Measurements from ENCODE around the gene NEAT1. TPM values are rescaled to one million over a fixed set of nuclear protein-coding genes. Genes with fewer than 3 reads are reported as not detected.
A peak's percentile ranks its signal among the peaks of the same experiment; 100 is the strongest.

Gene NEAT1
- total and polyA plus RNA-seq, 8 donors: 106 to 1,441 (median 149) TPM

DNA sequence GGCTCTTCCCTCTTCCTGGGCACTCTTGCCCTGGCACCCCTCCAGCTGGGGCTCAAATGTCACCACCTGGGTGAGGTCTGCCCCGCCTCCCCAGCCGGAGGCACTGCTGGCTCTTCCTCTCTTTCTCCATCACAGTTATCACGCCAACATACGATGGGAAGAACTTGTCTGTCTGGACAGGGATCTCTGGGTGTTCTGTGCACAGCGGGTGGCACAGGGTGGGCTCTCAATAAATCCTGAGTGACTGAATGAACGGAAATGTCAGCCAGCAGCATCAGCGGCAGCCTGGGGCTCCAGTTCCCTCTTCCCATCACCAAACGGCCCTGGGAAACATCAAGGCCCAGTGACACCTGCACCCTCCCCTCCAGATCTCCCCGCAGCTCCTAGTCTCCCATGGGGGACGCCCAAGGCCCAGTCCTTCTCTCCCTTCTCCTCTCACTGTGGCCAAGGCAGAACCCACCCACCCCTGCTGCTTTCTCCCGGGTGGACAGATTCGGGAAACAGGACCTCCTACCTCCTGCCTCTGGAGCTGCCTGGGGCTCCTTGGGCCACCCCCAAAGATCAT is 39.7 kb upstream of the NEAT1 start:
- ATAC-seq: no peak
- intact Hi-C loops (cut with DNase I): no loop called here

DNA sequence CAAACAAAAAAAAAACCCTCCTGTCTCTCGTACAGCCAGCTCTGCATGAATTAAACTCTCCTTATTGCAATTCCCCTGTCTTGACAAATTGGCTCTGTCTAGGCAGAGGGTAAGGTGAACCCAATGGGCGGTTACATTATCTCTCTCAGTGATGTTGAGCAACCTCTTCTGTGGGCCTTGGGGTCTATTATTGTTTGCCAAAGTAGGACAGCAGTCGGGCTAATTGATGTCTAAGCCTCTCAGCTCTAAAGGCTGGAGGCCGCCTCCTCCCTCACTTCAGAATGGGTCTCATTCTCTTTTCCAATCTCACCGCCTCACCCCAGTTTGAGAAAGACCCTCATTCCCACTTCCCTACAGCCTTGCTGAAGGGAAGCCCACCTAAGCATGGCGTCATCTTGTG is 38.8 kb upstream of the NEAT1 start:
- intact Hi-C loops (cut with DNase I): no loop called here
- H3K27ac ChIP-seq: peak overlapping the region; percentile 98
- H3K4me1 ChIP-seq: peaks cover 42 to 86% of the 10 kb centered on the region in 2 donors

More for the DNA sequence above, 39.7 kb upstream of the NEAT1 start:
- TF ChIP-seq, protein P1, sequence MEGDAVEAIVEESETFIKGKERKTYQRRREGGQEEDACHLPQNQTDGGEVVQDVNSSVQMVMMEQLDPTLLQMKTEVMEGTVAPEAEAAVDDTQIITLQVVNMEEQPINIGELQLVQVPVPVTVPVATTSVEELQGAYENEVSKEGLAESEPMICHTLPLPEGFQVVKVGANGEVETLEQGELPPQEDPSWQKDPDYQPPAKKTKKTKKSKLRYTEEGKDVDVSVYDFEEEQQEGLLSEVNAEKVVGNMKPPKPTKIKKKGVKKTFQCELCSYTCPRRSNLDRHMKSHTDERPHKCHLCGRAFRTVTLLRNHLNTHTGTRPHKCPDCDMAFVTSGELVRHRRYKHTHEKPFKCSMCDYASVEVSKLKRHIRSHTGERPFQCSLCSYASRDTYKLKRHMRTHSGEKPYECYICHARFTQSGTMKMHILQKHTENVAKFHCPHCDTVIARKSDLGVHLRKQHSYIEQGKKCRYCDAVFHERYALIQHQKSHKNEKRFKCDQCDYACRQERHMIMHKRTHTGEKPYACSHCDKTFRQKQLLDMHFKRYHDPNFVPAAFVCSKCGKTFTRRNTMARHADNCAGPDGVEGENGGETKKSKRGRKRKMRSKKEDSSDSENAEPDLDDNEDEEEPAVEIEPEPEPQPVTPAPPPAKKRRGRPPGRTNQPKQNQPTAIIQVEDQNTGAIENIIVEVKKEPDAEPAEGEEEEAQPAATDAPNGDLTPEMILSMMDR (IDR thresholded peaks at IDR 0.05): no peak
- Histone ChIP-seq H3K36me3 (no peaks in the 10 kb centered on the region), H3K4me1 (peaks cover 34 to 82% of the 10 kb centered on the region in 2 donors), H3K9me3 (no peaks in the 10 kb centered on the region), H3K4me3 (peak overlapping the region in 1 of 2 donors; percentile 37), H3K27me3 (no peaks in the 10 kb centered on the region), H3K27ac (peak overlapping the region; percentile 98)
- DNase-seq: peak in 1 of 4 donors; percentile 92

DNA sequence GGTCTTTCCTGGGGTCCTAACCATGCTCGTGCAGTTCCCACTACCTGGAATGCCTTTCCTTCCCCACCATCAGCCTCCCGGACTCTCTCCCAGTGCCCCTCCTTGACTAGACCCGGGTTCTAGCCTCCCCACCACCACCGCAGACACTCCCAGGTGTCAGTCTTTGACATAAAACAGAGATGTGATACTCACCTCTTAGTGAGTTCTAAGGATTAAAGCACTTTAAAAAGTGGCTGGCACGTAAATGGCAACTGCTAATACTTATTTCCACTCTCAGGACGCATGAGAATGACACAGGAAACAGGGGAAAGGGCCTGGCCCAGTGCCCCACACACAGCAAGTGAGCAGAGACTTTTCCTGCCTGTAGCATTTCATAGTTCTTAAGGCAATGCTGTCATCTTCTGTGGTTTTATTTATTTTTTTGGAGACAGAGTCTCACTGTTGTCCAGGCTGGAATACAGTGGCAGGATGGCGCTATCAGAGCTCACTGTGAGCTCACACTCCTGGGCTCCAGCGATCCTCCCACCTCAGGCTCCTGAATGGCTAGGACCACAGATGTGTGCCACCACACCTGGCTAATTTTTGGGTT is 38.2 kb upstream of the NEAT1 start:
- H3K4me1 ChIP-seq: peaks cover 48 to 90% of the 10 kb centered on the region in 2 donors
- H3K27ac ChIP-seq: peak overlapping the region; percentile 98
- no peak overlapping the region for H3K4me3 ChIP-seq
- no peak for ATAC-seq
- DNase-seq: no peak
- TF ChIP-seq, protein P1 (IDR thresholded peaks at IDR 0.05): no peak
- H3K36me3 ChIP-seq: peaks cover 0 to 5% of the 10 kb centered on the region in 2 donors
- H3K9me3 ChIP-seq: no peaks in the 10 kb centered on the region
- no peaks in the 10 kb centered on the region for H3K27me3 ChIP-seq
- intact Hi-C loops (cut with DNase I): no loop called here

More for the DNA sequence above, 38.8 kb upstream of the NEAT1 start:
- Histone ChIP-seq H3K36me3 (no peaks in the 10 kb centered on the region), H3K27me3 (no peaks in the 10 kb centered on the region), H3K4me3 (no peak overlapping the region), H3K9me3 (no peaks in the 10 kb centered on the region)
- no peak for DNase-seq
- no peak for ATAC-seq
- TF ChIP-seq, protein P1 (IDR thresholded peaks at IDR 0.05): no peak

DNA sequence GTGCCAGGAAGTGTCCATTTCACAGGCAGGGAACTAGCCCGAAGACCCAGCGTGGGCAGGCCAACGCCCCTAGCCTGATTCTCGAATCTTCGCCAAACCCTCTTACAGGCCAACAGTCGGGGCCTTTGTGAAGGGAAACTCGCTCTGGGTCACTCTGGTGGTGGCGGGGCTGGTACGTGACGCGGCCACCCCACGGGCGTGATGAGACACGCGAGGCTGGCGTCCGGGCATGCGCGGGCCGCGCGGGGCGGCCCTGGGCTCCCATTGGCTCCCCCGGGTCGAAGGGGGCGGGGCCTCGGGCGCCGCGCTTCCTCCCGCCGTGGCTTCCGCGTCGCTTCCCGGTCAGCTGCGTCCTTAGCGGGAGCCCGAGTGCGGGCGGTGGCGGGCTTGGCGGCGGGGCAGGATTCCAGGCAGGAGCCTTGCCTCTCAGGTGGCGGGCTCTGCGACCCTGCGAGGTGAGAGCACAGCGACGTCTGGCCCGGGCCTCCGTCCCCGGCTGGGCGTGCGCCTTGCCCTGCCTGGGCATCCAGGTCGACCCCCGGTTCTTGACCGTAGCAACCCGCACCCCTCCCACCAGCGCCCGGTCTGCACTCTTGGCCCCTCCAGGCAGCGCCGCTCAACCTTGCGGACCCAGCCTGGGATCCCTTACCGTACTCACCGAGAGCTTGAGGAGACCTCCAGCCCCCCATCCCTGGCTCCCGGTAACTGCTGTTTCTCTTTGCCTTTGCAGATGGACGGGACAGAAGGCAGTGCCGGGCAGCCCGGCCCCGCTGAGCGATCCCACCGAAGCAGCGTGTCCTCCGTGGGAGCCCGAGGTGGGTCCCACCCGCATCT is 36.1 kb upstream of the NEAT1 start, which contains the start of gene FRMD8:
Gene FRMD8, plus strand, starts transcription at position 331 of the 834 bp plus-strand sequence. Its CDS starts 400 bp downstream, at position 731.
- TF ChIP-seq, protein P1 (IDR thresholded peaks at IDR 0.05): no peak

DNA sequence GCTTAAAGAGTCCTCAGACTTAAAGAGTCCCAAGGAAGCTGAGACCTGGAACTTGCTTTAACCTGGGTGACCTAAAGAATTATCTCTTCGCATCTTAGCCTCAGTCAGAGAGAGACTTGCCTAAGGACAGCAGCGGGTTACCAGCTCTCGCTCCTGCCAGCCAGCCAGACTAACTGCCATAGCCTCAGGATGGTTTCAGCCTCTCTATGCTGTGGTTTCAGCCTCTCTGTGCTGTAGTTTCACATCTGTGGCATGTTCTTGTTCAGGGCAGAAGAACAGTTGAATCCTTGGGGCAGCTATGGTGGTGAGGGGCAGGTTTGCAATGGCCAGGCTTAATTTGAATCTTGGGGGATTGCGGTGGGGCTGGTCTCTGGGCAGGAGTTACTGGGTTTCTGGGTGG is 33.9 kb upstream of the NEAT1 start:
- intact Hi-C loops (cut with DNase I): no loop called here
- TF ChIP-seq, protein P1 (IDR thresholded peaks at IDR 0.05): no peak
- peaks cover 0 to 37% of the 10 kb centered on the region in 2 donors for H3K36me3 ChIP-seq
- DNase-seq (no peak), ATAC-seq (no peak)
- H3K27me3 ChIP-seq: no peaks in the 10 kb centered on the region
- peaks cover 42 to 77% of the 10 kb centered on the region in 2 donors for H3K4me1 ChIP-seq
- H3K4me3 ChIP-seq: peak overlapping the region in 1 of 2 donors; percentile 86
- no peaks in the 10 kb centered on the region for H3K9me3 ChIP-seq
- peak overlapping the region in 1 of 2 donors; percentile 63 for H3K27ac ChIP-seq

More for the DNA sequence above, 36.1 kb upstream of the NEAT1 start, which contains the start of gene FRMD8:
- Histone ChIP-seq H3K27ac (peak within 1 kb of the TSS; percentile 98), H3K4me3 (peak within 1 kb of the TSS; percentile 86 to 94), H3K4me1 (peaks cover 62 to 94% of the 10 kb centered on the region in 2 donors), H3K9me3 (no peaks in the 10 kb centered on the region), H3K27me3 (no peaks in the 10 kb centered on the region), H3K36me3 (peaks cover 0 to 15% of the 10 kb centered on the region in 2 donors)
- peak; percentile 77 for ATAC-seq
- peak; percentile 85 to 97 (median 93) for DNase-seq
- intact Hi-C loops (cut with DNase I): no loop called here
